ENCODE measurements around the gene KATNA1.
"Not testable (repeated sequence)": the region's sequence is repeated elsewhere in the genome, so short reads cannot be mapped to it uniquely, and the experiment has no call there.

Gene KATNA1

GRCh38 chr6:149648148-149649145 lies at the start of gene KATNA1:
TSS of gene KATNA1 (minus strand) at chr6:149648714. CDS start at chr6:149638547, 10,167 bp downstream.
- peak within 1 kb of the TSS; percentile 96 for H3K4me3 Mint-ChIP-seq
- H3K9me3 Mint-ChIP-seq = no peaks in the 10 kb centered on the region
- no peaks in the 10 kb centered on the region for H3K27me3 Mint-ChIP-seq
- peaks cover 12% of the 10 kb centered on the region for H3K4me1 Mint-ChIP-seq
- no peaks in the 10 kb centered on the region for H3K36me3 Mint-ChIP-seq
- ATAC-seq (ENCODE audit: low read depth) (peak; percentile 93), DNase-seq (ENCODE audit: low spot score in 2 of 2) (peak; percentile 73 to 77)
- peak within 1 kb of the TSS; percentile 83 for H3K27ac Mint-ChIP-seq

GRCh38 chr6:149698175-149698574 lies 49.7 kb upstream of the KATNA1 start:
- Mint-ChIP-seq H3K4me3 (no peak overlapping the region), H3K27me3 (no peaks in the 10 kb centered on the region), H3K27ac (no peak overlapping the region)

GRCh38 chr6:149696901-149697300 lies 48.4 kb upstream of the KATNA1 start:
- no peaks in the 10 kb centered on the region for H3K9me3 Mint-ChIP-seq
- no peak for DNase-seq (ENCODE audit: low spot score in 2 of 2)
- H3K4me1 Mint-ChIP-seq = peaks cover 5% of the 10 kb centered on the region
- H3K27ac Mint-ChIP-seq = no peak overlapping the region
- no peak overlapping the region for H3K4me3 Mint-ChIP-seq
- no peak for ATAC-seq (ENCODE audit: low read depth)
- H3K36me3 Mint-ChIP-seq = peaks cover 7% of the 10 kb centered on the region
- H3K27me3 Mint-ChIP-seq = no peaks in the 10 kb centered on the region

More at GRCh38 chr6:149698175-149698574, 49.7 kb upstream of the KATNA1 start:
- H3K9me3 Mint-ChIP-seq = no peaks in the 10 kb centered on the region
- peaks cover 2% of the 10 kb centered on the region for H3K36me3 Mint-ChIP-seq
- peaks cover 5% of the 10 kb centered on the region for H3K4me1 Mint-ChIP-seq
- no peak for DNase-seq (ENCODE audit: low spot score in 2 of 2)
- ATAC-seq (ENCODE audit: low read depth) = no peak

GRCh38 chr6:149694921-149695320 lies 46.4 kb upstream of the KATNA1 start:
- H3K27ac Mint-ChIP-seq = no peak overlapping the region
- no peaks in the 10 kb centered on the region for H3K27me3 Mint-ChIP-seq
- H3K9me3 Mint-ChIP-seq = no peaks in the 10 kb centered on the region
- DNase-seq (ENCODE audit: low spot score in 2 of 2) (no peak), ATAC-seq (ENCODE audit: low read depth) (no peak)
- H3K4me1 Mint-ChIP-seq = peaks cover 6% of the 10 kb centered on the region
- no peak overlapping the region for H3K4me3 Mint-ChIP-seq
- H3K36me3 Mint-ChIP-seq = peaks cover 14% of the 10 kb centered on the region

- H3K27me3 Mint-ChIP-seq = no peaks in the 10 kb centered on the region
- H3K36me3 Mint-ChIP-seq = peaks cover 23% of the 10 kb centered on the region
- no peak overlapping the region for H3K4me3 Mint-ChIP-seq
- DNase-seq (ENCODE audit: low spot score in 2 of 2) (no peak), ATAC-seq (ENCODE audit: low read depth) (no peak)
- H3K9me3 Mint-ChIP-seq = no peaks in the 10 kb centered on the region
- peaks cover 7% of the 10 kb centered on the region for H3K4me1 Mint-ChIP-seq
- H3K27ac Mint-ChIP-seq = peak overlapping the region; percentile 23
Measured at GRCh38 chr6:149691201-149691600, 42.7 kb upstream of the KATNA1 start.

- DNase-seq (ENCODE audit: low spot score in 2 of 2) (no peak), ATAC-seq (ENCODE audit: low read depth) (no peak)
- Mint-ChIP-seq H3K27ac (peak overlapping the region; percentile 49), H3K4me3 (no peak overlapping the region), H3K9me3 (no peaks in the 10 kb centered on the region), H3K36me3 (peaks cover 21% of the 10 kb centered on the region), H3K4me1 (peaks cover 3% of the 10 kb centered on the region), H3K27me3 (no peaks in the 10 kb centered on the region)
Measured at GRCh38 chr6:149686230-149686629, 37.7 kb upstream of the KATNA1 start.

- no peak overlapping the region for H3K27ac Mint-ChIP-seq
- H3K4me3 Mint-ChIP-seq = no peak overlapping the region
- H3K36me3 Mint-ChIP-seq = peaks cover 16% of the 10 kb centered on the region
- H3K4me1 Mint-ChIP-seq = peaks cover 7% of the 10 kb centered on the region
- no peak for ATAC-seq (ENCODE audit: low read depth)
- DNase-seq (ENCODE audit: low spot score in 2 of 2) = no peak
- H3K9me3 Mint-ChIP-seq = no peaks in the 10 kb centered on the region
- no peaks in the 10 kb centered on the region for H3K27me3 Mint-ChIP-seq
Measured at GRCh38 chr6:149683256-149683859, 34.8 kb upstream of the KATNA1 start.

GRCh38 chr6:149681845-149682244 lies 33.3 kb upstream of the KATNA1 start:
- not testable (repeated sequence) for H3K4me1 Mint-ChIP-seq; H3K27ac Mint-ChIP-seq; DNase-seq (ENCODE audit: low spot score in 2 of 2); H3K4me3 Mint-ChIP-seq; H3K9me3 Mint-ChIP-seq; H3K27me3 Mint-ChIP-seq; ATAC-seq (ENCODE audit: low read depth)
- peaks cover 17% of the 10 kb centered on the region for H3K36me3 Mint-ChIP-seq

- ATAC-seq (ENCODE audit: low read depth) = no peak
- H3K4me3 Mint-ChIP-seq = no peak overlapping the region
- no peaks in the 10 kb centered on the region for H3K27me3 Mint-ChIP-seq
- DNase-seq (ENCODE audit: low spot score in 2 of 2) = no peak
- H3K36me3 Mint-ChIP-seq = peaks cover 11% of the 10 kb centered on the region
- no peaks in the 10 kb centered on the region for H3K9me3 Mint-ChIP-seq
- no peak overlapping the region for H3K27ac Mint-ChIP-seq
- H3K4me1 Mint-ChIP-seq = peaks cover 4% of the 10 kb centered on the region
Measured at GRCh38 chr6:149681209-149681608, 32.7 kb upstream of the KATNA1 start.

GRCh38 chr6:149680503-149680902 lies 32.0 kb upstream of the KATNA1 start:
- H3K4me3 Mint-ChIP-seq = no peak overlapping the region

GRCh38 chr6:149672265-149672664 lies 23.8 kb upstream of the KATNA1 start:
- H3K4me3 Mint-ChIP-seq; H3K4me1 Mint-ChIP-seq; H3K27me3 Mint-ChIP-seq; H3K9me3 Mint-ChIP-seq; H3K27ac Mint-ChIP-seq; DNase-seq (ENCODE audit: low spot score in 2 of 2); ATAC-seq (ENCODE audit: low read depth): not testable (repeated sequence)
- peaks cover 28% of the 10 kb centered on the region for H3K36me3 Mint-ChIP-seq

More at GRCh38 chr6:149680503-149680902, 32.0 kb upstream of the KATNA1 start:
- no peaks in the 10 kb centered on the region for H3K27me3 Mint-ChIP-seq
- H3K4me1 Mint-ChIP-seq = peaks cover 4% of the 10 kb centered on the region
- H3K36me3 Mint-ChIP-seq = peaks cover 11% of the 10 kb centered on the region
- ATAC-seq (ENCODE audit: low read depth) (peak; percentile 24), DNase-seq (ENCODE audit: low spot score in 2 of 2) (no peak)
- no peak overlapping the region for H3K27ac Mint-ChIP-seq
- H3K9me3 Mint-ChIP-seq = no peaks in the 10 kb centered on the region

- peaks cover 18% of the 10 kb centered on the region for H3K36me3 Mint-ChIP-seq
- DNase-seq (ENCODE audit: low spot score in 2 of 2) (no peak), ATAC-seq (ENCODE audit: low read depth) (no peak)
- no peaks in the 10 kb centered on the region for H3K4me1 Mint-ChIP-seq
- no peaks in the 10 kb centered on the region for H3K27me3 Mint-ChIP-seq
- H3K27ac Mint-ChIP-seq = no peak overlapping the region
- H3K4me3 Mint-ChIP-seq = no peak overlapping the region
- H3K9me3 Mint-ChIP-seq = no peaks in the 10 kb centered on the region
Measured at GRCh38 chr6:149660028-149660427, 11.5 kb upstream of the KATNA1 start.

GRCh38 chr6:149657441-149657840 lies 8.9 kb upstream of the KATNA1 start:
- DNase-seq (ENCODE audit: low spot score in 2 of 2) = no peak
- peaks cover 14% of the 10 kb centered on the region for H3K36me3 Mint-ChIP-seq
- no peaks in the 10 kb centered on the region for H3K9me3 Mint-ChIP-seq
- ATAC-seq (ENCODE audit: low read depth) = no peak
- H3K4me1 Mint-ChIP-seq = no peaks in the 10 kb centered on the region
- H3K4me3 Mint-ChIP-seq = no peak overlapping the region
- H3K27me3 Mint-ChIP-seq = no peaks in the 10 kb centered on the region
- H3K27ac Mint-ChIP-seq = no peak overlapping the region

- Mint-ChIP-seq H3K4me1 (peaks cover 12% of the 10 kb centered on the region), H3K4me3 (no peak overlapping the region), H3K36me3 (peaks cover 2% of the 10 kb centered on the region), H3K27me3 (no peaks in the 10 kb centered on the region), H3K27ac (peak overlapping the region; percentile 6), H3K9me3 (no peaks in the 10 kb centered on the region)
- ATAC-seq (ENCODE audit: low read depth) (no peak), DNase-seq (ENCODE audit: low spot score in 2 of 2) (no peak)
Measured at GRCh38 chr6:149651056-149651455, 2.5 kb upstream of the KATNA1 start.

Data from memory B cell (primary cell).